CD4-positive, alpha-beta T cell (primary cell): Measurements from ENCODE around the gene UNC13A. TPM values are rescaled to one million over a fixed set of nuclear protein-coding genes. Genes with fewer than 3 reads are reported as not detected.

ENCODE experiments used
- ATAC-seq: fragments of 200-7000 bp; cut with Tn5 transposase; one replicate; pipeline ENCODE4 v1.10.0; 2022; ENCODE audit warnings: mild to moderate bottlenecking; ENCODE audit not compliant: poor library complexity
- CTCF ChIA-PET: fragments of 350-600 bp; sonication (Branson Sonifier 250); formaldehyde crosslinking; loops from one replicate; lab custom pipeline; 2021; ENCODE audit warnings: antibody characterized with exemption, inconsistent platforms; lab: Charles Lee
- POLR2A ChIA-PET: fragments of 350-600 bp; sonication (Branson Sonifier 250); formaldehyde crosslinking; loops from one replicate; lab custom pipeline; 2021; ENCODE audit warnings: antibody characterized with exemption, inconsistent platforms; lab: Charles Lee
- DNase-seq, 14 experiments: peaks; one replicate each; pipeline ENCODE4 v3.0.0-alpha.2; 2013 to 2020; ENCODE audit warnings: mixed read lengths in 2 of 14
- H3K27ac ChIP-seq, 2 donors: one replicate each; pipeline versions ENCODE4 v1.5.1 to v1.7.0; 2013; ENCODE audit warnings: low read length in 2 of 2, low read depth in 1 of 2, mild to moderate bottlenecking in 1 of 2
- H3K27me3 ChIP-seq, 2 experiments: 1 replicate in 1 of 2; 2 replicates in 1 of 2; pipeline versions ENCODE4 v1.6.1 to v1.7.0; 2013; ENCODE audit warnings: low read length in 2 of 2, control low read depth in 1 of 2, mild to moderate bottlenecking in 1 of 2, moderate library complexity in 1 of 2; ENCODE audit not compliant: insufficient read depth in 2 of 2, control insufficient read depth in 1 of 2
- H3K36me3 ChIP-seq: one replicate; pipeline ENCODE4 v1.6.1; 2013; ENCODE audit warnings: low read length, control low read depth; ENCODE audit not compliant: insufficient read depth
- H3K4me1 ChIP-seq: one replicate; pipeline ENCODE4 v1.6.1; 2013; ENCODE audit warnings: low read length, control low read depth; ENCODE audit not compliant: insufficient read depth
- H3K4me3 ChIP-seq: one replicate; pipeline ENCODE4 v1.5.1; 2013; ENCODE audit warnings: mild to moderate bottlenecking, low read length, moderate library complexity
- H3K9me3 ChIP-seq, 2 experiments: 1 replicate in 1 of 2; 2 replicates in 1 of 2; pipeline versions ENCODE4 v1.6.1 to v1.7.0; 2013; ENCODE audit warnings: low read length in 2 of 2, mild to moderate bottlenecking in 2 of 2, control low read depth in 1 of 2, moderate library complexity in 1 of 2; ENCODE audit not compliant: control insufficient read depth in 1 of 2, insufficient read depth in 1 of 2
- H3K27ac Mint-ChIP-seq: one replicate; pipeline ENCODE4 v1.8.0; 2020; ENCODE audit warnings: mixed read lengths
- H3K27me3 Mint-ChIP-seq: one replicate; pipeline ENCODE4 v1.8.0; 2021; ENCODE audit warnings: mixed read lengths
- H3K36me3 Mint-ChIP-seq: one replicate; pipeline ENCODE4 v1.8.0; 2021; ENCODE audit warnings: low read depth, mixed read lengths
- H3K4me1 Mint-ChIP-seq: one replicate; pipeline ENCODE4 v1.8.0; 2021; ENCODE audit warnings: low read depth, mixed read lengths
- H3K4me3 Mint-ChIP-seq: one replicate; pipeline ENCODE4 v1.8.0; 2020; ENCODE audit warnings: mild to moderate bottlenecking, mixed read lengths
- H3K9me3 Mint-ChIP-seq: one replicate; pipeline ENCODE4 v1.8.0; 2020; ENCODE audit warnings: mixed read lengths
- CTCF ChIP-seq: fragments of 200-600 bp; IDR thresholded peaks from one replicate; pipeline ENCODE4 v1.8.0; 2022; ENCODE audit warnings: antibody characterized with exemption, mild to moderate bottlenecking
- intact Hi-C, 2 experiments: fragments of 100-400 bp; cut with DNase I in 1 of 2; cut with micrococcal nuclease in 1 of 2; formaldehyde crosslinking; loops; one replicate each; pipeline versions ENCODE4 v1.15.1 to v1.9.0; 2023 to 2025; cut with DNase I, micrococcal nuclease
- total RNA-seq, 174 experiments: library from RNA in 2 of 174; stranded (reverse) in 2 of 174; gene quantifications; one replicate each; pipeline ENCODE4 v1.2.3 and lab custom pipeline; 2021 to 2026

Gene UNC13A
- total RNA-seq, 2 experiments from 2014 or later: 0.11 to 0.14 TPM

- no peak overlapping the region for H3K4me3 Mint-ChIP-seq
- no peaks in the 10 kb centered on the region for H3K4me1 Mint-ChIP-seq
- H3K27me3 ChIP-seq: no peaks in the 10 kb centered on the region
- peaks cover 65% of the 10 kb centered on the region for H3K36me3 ChIP-seq
- H3K27me3 Mint-ChIP-seq: no peaks in the 10 kb centered on the region
- no peak overlapping the region for H3K27ac ChIP-seq
- ATAC-seq (no peak), DNase-seq (no peak)
- ChIA-PET CTCF (interaction anchor here (0.6 kb wide), 1 partner anchor 815 kb away, joined by 3 read pairs; no protein-coding TSS in a partner anchor), POLR2A (no interaction called here)
- no peaks in the 10 kb centered on the region for H3K9me3 ChIP-seq
- H3K4me1 ChIP-seq: no peaks in the 10 kb centered on the region
- no peak overlapping the region for H3K4me3 ChIP-seq
- no peak for TF ChIP-seq CTCF
- no peak overlapping the region for H3K27ac Mint-ChIP-seq
- intact Hi-C loops: no loop called here
- H3K36me3 Mint-ChIP-seq: peaks cover 66% of the 10 kb centered on the region
- H3K9me3 Mint-ChIP-seq: no peaks in the 10 kb centered on the region
Measured at GRCh38 chr19:17565611-17566010, 122.5 kb downstream of the UNC13A start.

GRCh38 chr19:17564781-17565180 lies 123.4 kb downstream of the UNC13A start:
- no peak overlapping the region for H3K27ac ChIP-seq
- ATAC-seq (no peak), DNase-seq (no peak)
- no peaks in the 10 kb centered on the region for H3K27me3 Mint-ChIP-seq
- H3K27me3 ChIP-seq: no peaks in the 10 kb centered on the region
- H3K36me3 ChIP-seq: peaks cover 67% of the 10 kb centered on the region
- no peaks in the 10 kb centered on the region for H3K9me3 ChIP-seq
- CTCF ChIA-PET: interaction anchor here (0.6 kb wide), 1 partner anchor 814 kb away, joined by 3 read pairs; no protein-coding TSS in a partner anchor
- H3K9me3 Mint-ChIP-seq: no peaks in the 10 kb centered on the region
- no peak overlapping the region for H3K4me3 Mint-ChIP-seq
- peaks cover 72% of the 10 kb centered on the region for H3K36me3 Mint-ChIP-seq
- H3K27ac Mint-ChIP-seq: no peak overlapping the region
- intact Hi-C loops: no loop called here
- no peaks in the 10 kb centered on the region for H3K4me1 Mint-ChIP-seq
- no peak for TF ChIP-seq CTCF
- POLR2A ChIA-PET: no interaction called here
- no peaks in the 10 kb centered on the region for H3K4me1 ChIP-seq
- H3K4me3 ChIP-seq: no peak overlapping the region

- no peaks in the 10 kb centered on the region for H3K27me3 Mint-ChIP-seq
- H3K4me3 Mint-ChIP-seq: no peak overlapping the region
Measured at GRCh38 chr19:17562561-17562960, 125.6 kb downstream of the UNC13A start.

More at GRCh38 chr19:17562561-17562960, 125.6 kb downstream of the UNC13A start:
- no peaks in the 10 kb centered on the region for H3K9me3 ChIP-seq
- ChIA-PET POLR2A (no interaction called here), CTCF (interaction anchor here (0.7 kb wide), 1 partner anchor 184 kb away, joined by 3 read pairs; no protein-coding TSS in a partner anchor)
- peaks cover 4% of the 10 kb centered on the region for H3K4me1 Mint-ChIP-seq
- H3K36me3 Mint-ChIP-seq: peaks cover 59% of the 10 kb centered on the region
- H3K27me3 ChIP-seq: no peaks in the 10 kb centered on the region
- ATAC-seq (no peak), DNase-seq (no peak)
- H3K4me3 ChIP-seq: no peak overlapping the region
- no peaks in the 10 kb centered on the region for H3K9me3 Mint-ChIP-seq
- H3K4me1 ChIP-seq: peaks cover under 1% of the 10 kb centered on the region
- peaks cover 60% of the 10 kb centered on the region for H3K36me3 ChIP-seq
- no peak overlapping the region for H3K27ac ChIP-seq
- intact Hi-C loops: no loop called here
- peak overlapping the region; percentile 17 for H3K27ac Mint-ChIP-seq
- no peak for TF ChIP-seq CTCF
